Neural cell (in vitro differentiated cells): ENCODE measurements around the gene TSPOAP1. TPM values are rescaled to one million over a fixed set of nuclear protein-coding genes. Genes with fewer than 3 reads are reported as not detected.

ENCODE experiments used
- H2AFZ ChIP-seq: fragments of 200-600, 300-800 bp; sonication (generic), shearing (Covaris generic); 2 replicates; pipeline ENCODE4 v1.6.0; 2014; ENCODE audit warnings: low read depth, mild to moderate bottlenecking, antibody characterized with exemption, low read length, moderate library complexity
- H3F3A ChIP-seq: fragments of 200-600 bp; shearing (Covaris generic); 2 replicates; pipeline ENCODE4 v1.6.1; 2016; ENCODE audit warnings: mild to moderate bottlenecking, moderate library complexity, mixed read lengths, antibody characterized with exemption, low read length; ENCODE audit not compliant: insufficient read depth, poor library complexity, severe bottlenecking
- H3K27ac ChIP-seq: fragments of 200-600, 300-800 bp; sonication (generic), shearing (Covaris generic); 2 replicates; pipeline ENCODE4 v1.5.1; 2014; ENCODE audit warnings: mild to moderate bottlenecking, low read length, moderate library complexity
- H3K27me3 ChIP-seq: fragments of 300-800, 200-600 bp; sonication (generic), shearing (Covaris generic); 2 replicates; pipeline ENCODE4 v1.6.0; 2014; ENCODE audit warnings: mild to moderate bottlenecking, low read depth, low read length, moderate library complexity; ENCODE audit not compliant: insufficient read depth
- H3K36me3 ChIP-seq: fragments of 300-800, 200-600 bp; sonication (generic), shearing (Covaris generic); 2 replicates; pipeline ENCODE4 v1.5.1; 2014; ENCODE audit warnings: mild to moderate bottlenecking, antibody characterized with exemption, low read length, moderate library complexity; ENCODE audit not compliant: insufficient read depth
- H3K4me2 ChIP-seq: fragments of 300-800, 200-600 bp; sonication (generic), shearing (Covaris generic); 2 replicates; pipeline ENCODE4 v1.6.0; 2014; ENCODE audit warnings: mild to moderate bottlenecking, low read length
- H3K4me3 ChIP-seq: fragments of 300-800, 200-600 bp; sonication (generic), shearing (Covaris generic); 2 replicates; pipeline ENCODE4 v1.5.1; 2014; ENCODE audit warnings: mild to moderate bottlenecking, low read length, moderate library complexity
- H3K79me2 ChIP-seq: fragments of 200-600 bp; shearing (Covaris generic); replicated peaks from 2 replicates; pipeline ENCODE4 v1.6.0; 2014; ENCODE audit warnings: mild to moderate bottlenecking, low read length, moderate library complexity; ENCODE audit not compliant: insufficient read depth
- H3K9ac ChIP-seq: fragments of 300-800, 200-600 bp; sonication (generic), shearing (Covaris generic); 2 replicates; pipeline ENCODE4 v1.6.1; 2016; ENCODE audit warnings: mild to moderate bottlenecking, low read length, mixed read lengths
- H3K9me2 ChIP-seq: fragments of 200-600 bp; shearing (Covaris generic); 2 replicates; pipeline ENCODE4 v1.6.1; 2016; ENCODE audit warnings: mild to moderate bottlenecking, low read length, mixed read lengths; ENCODE audit not compliant: insufficient read depth
- H3K9me3 ChIP-seq: fragments of 200-600, 300-800 bp; sonication (generic), shearing (Covaris generic); 2 replicates; pipeline ENCODE4 v1.6.1; 2016; ENCODE audit warnings: mild to moderate bottlenecking, mixed run types, low read length, moderate library complexity, mixed read lengths
- H4K20me1 ChIP-seq: fragments of 200-600 bp; shearing (Covaris generic); 2 replicates; pipeline ENCODE4 v1.6.1; 2016; ENCODE audit warnings: mild to moderate bottlenecking, mixed run types; ENCODE audit not compliant: insufficient read depth
- EP300 ChIP-seq: fragments of 450-650 bp; conservative IDR thresholded peaks from 2 replicates; pipeline ENCODE4 v1.6.1; 2014; ENCODE audit warnings: antibody characterized with exemption, mild to moderate bottlenecking, moderate library complexity; ENCODE audit not compliant: poor library complexity, severe bottlenecking
- EZH2 ChIP-seq: fragments of 200-600, 300-800 bp; shearing (Covaris generic), sonication (generic); IDR thresholded peaks from 2 replicates; pipeline ENCODE4 v1.6.1; 2014; ENCODE audit warnings: antibody characterized with exemption, low read length, borderline replicate concordance, mild to moderate bottlenecking; ENCODE audit not compliant: insufficient read depth, poor library complexity, severe bottlenecking
- MXI1 ChIP-seq: fragments of 450-650 bp; conservative IDR thresholded peaks from 2 replicates; pipeline ENCODE4 v1.6.1; 2014; ENCODE audit warnings: antibody characterized with exemption, mild to moderate bottlenecking; ENCODE audit not compliant: poor library complexity, severe bottlenecking
- POLR2AphosphoS5 ChIP-seq: IDR thresholded peaks from 2 replicates; pipeline ENCODE4 v1.6.1; 2012
- RAD21 ChIP-seq: fragments of 450-650 bp; conservative IDR thresholded peaks from 2 replicates; pipeline ENCODE4 v1.6.1; 2014; ENCODE audit warnings: antibody characterized with exemption, mild to moderate bottlenecking, moderate library complexity
- SMC3 ChIP-seq: fragments of 450-650 bp; conservative IDR thresholded peaks from 2 replicates; pipeline ENCODE4 v1.6.1; 2014; ENCODE audit warnings: antibody characterized with exemption, mild to moderate bottlenecking, moderate library complexity; ENCODE audit not compliant: poor library complexity
- TAF1 ChIP-seq: IDR thresholded peaks from 2 replicates; pipeline ENCODE4 v1.6.1; 2012; ENCODE audit warnings: low read depth
- polyA plus RNA-seq: library from polyadenylated mRNA; depleted of rRNA; stranded (reverse); fragments of >200 nt; gene quantifications from 2 replicates; pipeline ENCODE4 v1.2.3, GENCODE V29; 2014
- TF ChIP-seq, protein P1 (sequence below): fragments of 450-650 bp; IDR thresholded peaks from 2 replicates; pipeline ENCODE4 v1.5.1; 2014; ENCODE audit warnings: antibody characterized with exemption, mild to moderate bottlenecking, moderate library complexity; ENCODE audit not compliant: poor library complexity, severe bottlenecking
- TF ChIP-seq, protein P2 (sequence below): IDR thresholded peaks from 2 replicates; pipeline ENCODE4 v1.6.1; 2012; ENCODE audit warnings: borderline replicate concordance

TSPOAP1 gene
- polyA plus RNA-seq, 1 donor from 2014 or later = 103 TPM

GRCh38 chr17:58319173-58320162 lies 9.1 kb downstream of the TSPOAP1 start:
- TF ChIP-seq, protein P1, sequence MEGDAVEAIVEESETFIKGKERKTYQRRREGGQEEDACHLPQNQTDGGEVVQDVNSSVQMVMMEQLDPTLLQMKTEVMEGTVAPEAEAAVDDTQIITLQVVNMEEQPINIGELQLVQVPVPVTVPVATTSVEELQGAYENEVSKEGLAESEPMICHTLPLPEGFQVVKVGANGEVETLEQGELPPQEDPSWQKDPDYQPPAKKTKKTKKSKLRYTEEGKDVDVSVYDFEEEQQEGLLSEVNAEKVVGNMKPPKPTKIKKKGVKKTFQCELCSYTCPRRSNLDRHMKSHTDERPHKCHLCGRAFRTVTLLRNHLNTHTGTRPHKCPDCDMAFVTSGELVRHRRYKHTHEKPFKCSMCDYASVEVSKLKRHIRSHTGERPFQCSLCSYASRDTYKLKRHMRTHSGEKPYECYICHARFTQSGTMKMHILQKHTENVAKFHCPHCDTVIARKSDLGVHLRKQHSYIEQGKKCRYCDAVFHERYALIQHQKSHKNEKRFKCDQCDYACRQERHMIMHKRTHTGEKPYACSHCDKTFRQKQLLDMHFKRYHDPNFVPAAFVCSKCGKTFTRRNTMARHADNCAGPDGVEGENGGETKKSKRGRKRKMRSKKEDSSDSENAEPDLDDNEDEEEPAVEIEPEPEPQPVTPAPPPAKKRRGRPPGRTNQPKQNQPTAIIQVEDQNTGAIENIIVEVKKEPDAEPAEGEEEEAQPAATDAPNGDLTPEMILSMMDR = no peak
- TF ChIP-seq EZH2 (no peak), RAD21 (no peak), TAF1 (no peak), MXI1 (no peak), EP300 (no peak), SMC3 (no peak), POLR2AphosphoS5 (no peak)
- TF ChIP-seq, protein P2, sequence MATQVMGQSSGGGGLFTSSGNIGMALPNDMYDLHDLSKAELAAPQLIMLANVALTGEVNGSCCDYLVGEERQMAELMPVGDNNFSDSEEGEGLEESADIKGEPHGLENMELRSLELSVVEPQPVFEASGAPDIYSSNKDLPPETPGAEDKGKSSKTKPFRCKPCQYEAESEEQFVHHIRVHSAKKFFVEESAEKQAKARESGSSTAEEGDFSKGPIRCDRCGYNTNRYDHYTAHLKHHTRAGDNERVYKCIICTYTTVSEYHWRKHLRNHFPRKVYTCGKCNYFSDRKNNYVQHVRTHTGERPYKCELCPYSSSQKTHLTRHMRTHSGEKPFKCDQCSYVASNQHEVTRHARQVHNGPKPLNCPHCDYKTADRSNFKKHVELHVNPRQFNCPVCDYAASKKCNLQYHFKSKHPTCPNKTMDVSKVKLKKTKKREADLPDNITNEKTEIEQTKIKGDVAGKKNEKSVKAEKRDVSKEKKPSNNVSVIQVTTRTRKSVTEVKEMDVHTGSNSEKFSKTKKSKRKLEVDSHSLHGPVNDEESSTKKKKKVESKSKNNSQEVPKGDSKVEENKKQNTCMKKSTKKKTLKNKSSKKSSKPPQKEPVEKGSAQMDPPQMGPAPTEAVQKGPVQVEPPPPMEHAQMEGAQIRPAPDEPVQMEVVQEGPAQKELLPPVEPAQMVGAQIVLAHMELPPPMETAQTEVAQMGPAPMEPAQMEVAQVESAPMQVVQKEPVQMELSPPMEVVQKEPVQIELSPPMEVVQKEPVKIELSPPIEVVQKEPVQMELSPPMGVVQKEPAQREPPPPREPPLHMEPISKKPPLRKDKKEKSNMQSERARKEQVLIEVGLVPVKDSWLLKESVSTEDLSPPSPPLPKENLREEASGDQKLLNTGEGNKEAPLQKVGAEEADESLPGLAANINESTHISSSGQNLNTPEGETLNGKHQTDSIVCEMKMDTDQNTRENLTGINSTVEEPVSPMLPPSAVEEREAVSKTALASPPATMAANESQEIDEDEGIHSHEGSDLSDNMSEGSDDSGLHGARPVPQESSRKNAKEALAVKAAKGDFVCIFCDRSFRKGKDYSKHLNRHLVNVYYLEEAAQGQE = no peak
- H3K79me2 ChIP-seq = no peaks in the 10 kb centered on the region
- no peaks in the 10 kb centered on the region for H3K9me3 ChIP-seq
- H2AFZ ChIP-seq = no peak overlapping the region
- H3K9ac ChIP-seq = no peak overlapping the region
- H3K4me2 ChIP-seq = no peak overlapping the region
- H3K27me3 ChIP-seq = no peaks in the 10 kb centered on the region
- H3F3A ChIP-seq = no peaks in the 10 kb centered on the region
- no peaks in the 10 kb centered on the region for H4K20me1 ChIP-seq
- no peak overlapping the region for H3K27ac ChIP-seq
- no peaks in the 10 kb centered on the region for H3K9me2 ChIP-seq
- H3K4me3 ChIP-seq = no peak overlapping the region
- no peaks in the 10 kb centered on the region for H3K36me3 ChIP-seq

DNA sequence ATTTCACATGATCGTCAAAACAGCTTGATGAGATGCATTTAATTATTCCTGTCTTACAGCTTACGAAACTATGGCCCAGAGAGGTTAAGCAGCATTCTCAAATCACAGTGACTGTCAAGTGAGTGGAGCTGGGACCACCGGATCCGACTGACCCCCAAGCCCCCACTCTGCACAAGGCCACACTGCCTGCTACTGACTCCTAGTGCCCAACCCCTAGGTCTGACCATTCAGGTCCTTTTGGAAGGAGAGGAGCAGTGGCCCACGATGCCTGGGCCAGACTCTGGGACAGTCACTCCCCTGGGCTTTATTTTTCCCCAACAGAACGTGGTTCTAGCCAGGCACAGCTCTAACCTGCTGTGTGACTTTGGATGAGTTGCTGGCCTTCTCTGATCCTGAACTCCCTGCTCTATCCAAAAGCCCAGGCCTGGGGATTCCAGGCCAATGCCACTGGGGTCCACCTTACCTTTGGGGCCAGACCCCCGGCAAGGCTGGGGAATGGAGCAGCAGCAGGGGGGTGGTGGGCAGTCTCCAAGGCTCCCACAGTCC lies 9.9 kb downstream of the TSPOAP1 start:
- no peak overlapping the region for H3K4me3 ChIP-seq
- no peak overlapping the region for H3K27ac ChIP-seq
- TF ChIP-seq RAD21 = no peak
- H3K27me3 ChIP-seq = no peaks in the 10 kb centered on the region
- H3K79me2 ChIP-seq = no peaks in the 10 kb centered on the region
- H3F3A ChIP-seq = no peaks in the 10 kb centered on the region
- no peaks in the 10 kb centered on the region for H3K9me2 ChIP-seq
- H3K9ac ChIP-seq = no peak overlapping the region
- no peaks in the 10 kb centered on the region for H4K20me1 ChIP-seq
- no peak overlapping the region for H2AFZ ChIP-seq
- H3K36me3 ChIP-seq = no peaks in the 10 kb centered on the region
- H3K9me3 ChIP-seq = no peaks in the 10 kb centered on the region
- no peak overlapping the region for H3K4me2 ChIP-seq
